ENCODE data around the gene GTF2H4. TPM values are rescaled to one million over a fixed set of nuclear protein-coding genes. Genes with fewer than 3 reads are reported as not detected.

Gene GTF2H4
- total RNA-seq, 2 experiments from 2014 or later, result 44.5 to 46.4 TPM

Other genes with a start within 250 kb of the GTF2H4 start
- 10 to 100 TPM; 40.4 to 42.1 TPM for gene DHX16, start 235.2 kb upstream of the GTF2H4 start, total RNA-seq
- 100 to 1,000 TPM; 102 to 106 TPM for gene PPP1R18, start 221.6 kb upstream of the GTF2H4 start, total RNA-seq
- 10 to 100 TPM; 19.7 to 20.2 TPM for gene NRM, start 217.2 kb upstream of the GTF2H4 start, total RNA-seq
- gene MDC1, start 190.9 kb upstream of the GTF2H4 start, total RNA-seq, result 10 to 100 TPM; 63.2 to 67.0 TPM
- 1,000 to 10,000 TPM; 1,515 to 1,538 TPM for gene TUBB, start 187.9 kb upstream of the GTF2H4 start, total RNA-seq
- 100 to 1,000 TPM; 104 to 107 TPM for gene FLOT1, start 165.5 kb upstream of the GTF2H4 start, total RNA-seq
- 100 to 1,000 TPM; 295 to 310 TPM for gene IER3, start 163.7 kb upstream of the GTF2H4 start, total RNA-seq
- gene DDR1, start 23.7 kb upstream of the GTF2H4 start, total RNA-seq, result 10 to 100 TPM; 12.0 to 13.7 TPM
- gene VARS2, start 6.0 kb downstream of the GTF2H4 start, total RNA-seq, result 10 to 100 TPM; 79.5 to 80.9 TPM
- not detected for gene SFTA2, start 24.0 kb downstream of the GTF2H4 start, total RNA-seq
- gene MUCL3, start 32.8 kb downstream of the GTF2H4 start, total RNA-seq, result not detected
- gene MUC21, start 75.5 kb downstream of the GTF2H4 start, total RNA-seq, result not detected
- gene MUC22, start 102.3 kb downstream of the GTF2H4 start, total RNA-seq, result not detected
- gene C6orf15, start 204.4 kb downstream of the GTF2H4 start, total RNA-seq, result not detected
- gene PSORS1C1, start 206.6 kb downstream of the GTF2H4 start, total RNA-seq, result under 1 TPM in 1 of 2 experiments, not detected in 1; 0.19 TPM
- not detected for gene CDSN, start 212.2 kb downstream of the GTF2H4 start, total RNA-seq
- not detected for gene PSORS1C2, start 230.9 kb downstream of the GTF2H4 start, total RNA-seq
- 10 to 100 TPM; 43.0 to 46.6 TPM for gene CCHCR1, start 249.6 kb downstream of the GTF2H4 start, total RNA-seq